ENCODE results near the gene GDPD5. TPM values are rescaled to one million over a fixed set of nuclear protein-coding genes. Genes with fewer than 3 reads are reported as not detected.

Gene GDPD5
- polyA plus RNA-seq, 1 experiment = 7.7 TPM

DNA sequence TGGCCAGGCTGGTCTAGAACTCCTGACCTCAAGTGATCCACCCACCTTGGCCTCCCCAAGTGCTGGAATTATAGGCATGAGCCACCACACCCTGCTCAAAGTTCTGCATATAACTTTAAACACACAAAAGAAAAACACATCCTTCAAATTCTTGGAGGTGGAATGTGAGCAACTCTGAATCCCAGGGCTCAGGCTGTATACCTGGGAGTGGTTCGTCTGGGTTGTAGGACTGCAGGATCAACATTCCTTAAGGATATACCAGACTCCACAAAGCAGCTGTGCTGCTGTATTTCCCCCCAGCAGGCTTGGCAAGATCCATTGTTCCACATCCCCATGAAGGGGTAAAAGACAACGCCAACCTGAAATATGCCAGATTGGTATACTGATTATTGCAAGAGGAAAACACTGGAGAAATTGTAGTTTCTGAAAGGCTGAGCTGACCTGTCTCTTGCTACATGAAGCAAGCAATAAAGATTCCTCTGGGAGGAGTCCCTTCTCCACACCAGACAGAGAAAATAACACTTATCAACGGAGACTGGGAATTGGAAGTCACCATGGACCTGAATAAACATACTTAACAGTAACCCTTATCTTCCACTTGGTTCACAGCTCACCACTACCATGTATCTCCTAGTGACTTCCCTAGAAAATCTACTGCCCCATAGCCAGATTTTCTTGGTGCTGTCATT lies 138.7 kb downstream of the GDPD5 start:
- Histone ChIP-seq H3K36me3 (ENCODE audit: control insufficient read depth, insufficient read depth, low read length) (no peaks in the 10 kb centered on the region), H3K4me3 (ENCODE audit: low read depth, low read length) (no peak overlapping the region), H3K27me3 (ENCODE audit: control insufficient read depth, insufficient read depth, low read length) (peaks cover 8% of the 10 kb centered on the region)
- ChIA-PET POLR2A (interaction anchor here (0.5 kb wide), 1 partner anchor 15 kb away, joined by 5 read pairs; no protein-coding TSS in a partner anchor), CTCF (interaction anchor here (0.7 to 14.3 kb wide), 14 partner anchors 21 to 178 kb away, joined by 3 to 389 read pairs (median 6); no protein-coding TSS in a partner anchor)
- TF ChIP-seq, protein P1, sequence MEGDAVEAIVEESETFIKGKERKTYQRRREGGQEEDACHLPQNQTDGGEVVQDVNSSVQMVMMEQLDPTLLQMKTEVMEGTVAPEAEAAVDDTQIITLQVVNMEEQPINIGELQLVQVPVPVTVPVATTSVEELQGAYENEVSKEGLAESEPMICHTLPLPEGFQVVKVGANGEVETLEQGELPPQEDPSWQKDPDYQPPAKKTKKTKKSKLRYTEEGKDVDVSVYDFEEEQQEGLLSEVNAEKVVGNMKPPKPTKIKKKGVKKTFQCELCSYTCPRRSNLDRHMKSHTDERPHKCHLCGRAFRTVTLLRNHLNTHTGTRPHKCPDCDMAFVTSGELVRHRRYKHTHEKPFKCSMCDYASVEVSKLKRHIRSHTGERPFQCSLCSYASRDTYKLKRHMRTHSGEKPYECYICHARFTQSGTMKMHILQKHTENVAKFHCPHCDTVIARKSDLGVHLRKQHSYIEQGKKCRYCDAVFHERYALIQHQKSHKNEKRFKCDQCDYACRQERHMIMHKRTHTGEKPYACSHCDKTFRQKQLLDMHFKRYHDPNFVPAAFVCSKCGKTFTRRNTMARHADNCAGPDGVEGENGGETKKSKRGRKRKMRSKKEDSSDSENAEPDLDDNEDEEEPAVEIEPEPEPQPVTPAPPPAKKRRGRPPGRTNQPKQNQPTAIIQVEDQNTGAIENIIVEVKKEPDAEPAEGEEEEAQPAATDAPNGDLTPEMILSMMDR (IDR thresholded peaks at IDR 0.05; ENCODE audit: insufficient read depth, low read depth, low read length) = no peak
- DNase-seq (ENCODE audit: low read depth) = no peak

Small RNA genes lying within 50 kb of the gene (small RNA-seq; reads per million reads assigned to genes)
- not detected for gene SNORD15A (ENCODE audit: insufficient read length, low read depth, low replicate concordance)
- gene SNORD15B (ENCODE audit: insufficient read length, low read depth, low replicate concordance) = 88.7 reads per million, percentile 91 among the genes with 10 or more reads in this experiment

Other genes with a start within 250 kb of the GDPD5 start
- gene ARRB1, start 174.3 kb downstream of the GDPD5 start, polyA plus RNA-seq (2011; rRNA removed) = 10.0 and 15.7 TPM in 2 replicates
- 3,005 and 3,406 TPM in 2 replicates for gene RPS3, start 126.4 kb downstream of the GDPD5 start, polyA plus RNA-seq (2011; rRNA removed)
- 1.7 and 3.1 TPM in 2 replicates for gene KLHL35, start 92.7 kb downstream of the GDPD5 start, polyA plus RNA-seq (2011; rRNA removed)
- gene SERPINH1, start 36.3 kb upstream of the GDPD5 start, polyA plus RNA-seq (2011; rRNA removed) = 1,158 and 1,604 TPM in 2 replicates
- gene MAP6, start 143.1 kb upstream of the GDPD5 start, polyA plus RNA-seq (2011; rRNA removed) = 10.9 and 12.3 TPM in 2 replicates
- gene MOGAT2, start 191.9 kb upstream of the GDPD5 start, polyA plus RNA-seq (2011; rRNA removed) = not detected in 2 replicates
- 1.1 and 2.6 TPM in 2 replicates for gene DGAT2, start 242.8 kb upstream of the GDPD5 start, polyA plus RNA-seq (2011; rRNA removed)

Data from BJ (cell line).